GM18867 (cell line): Measurements from ENCODE around the gene HIC1.

Source experiments
- ATAC-seq: cut with Tn5 transposase; IDR thresholded peaks from one replicate; pipeline ENCODE4 v1.9.1; 2021; ENCODE audit warnings: mild to moderate bottlenecking, moderate library complexity; ENCODE audit not compliant: unreplicated experiment

HIC1 gene

DNA sequence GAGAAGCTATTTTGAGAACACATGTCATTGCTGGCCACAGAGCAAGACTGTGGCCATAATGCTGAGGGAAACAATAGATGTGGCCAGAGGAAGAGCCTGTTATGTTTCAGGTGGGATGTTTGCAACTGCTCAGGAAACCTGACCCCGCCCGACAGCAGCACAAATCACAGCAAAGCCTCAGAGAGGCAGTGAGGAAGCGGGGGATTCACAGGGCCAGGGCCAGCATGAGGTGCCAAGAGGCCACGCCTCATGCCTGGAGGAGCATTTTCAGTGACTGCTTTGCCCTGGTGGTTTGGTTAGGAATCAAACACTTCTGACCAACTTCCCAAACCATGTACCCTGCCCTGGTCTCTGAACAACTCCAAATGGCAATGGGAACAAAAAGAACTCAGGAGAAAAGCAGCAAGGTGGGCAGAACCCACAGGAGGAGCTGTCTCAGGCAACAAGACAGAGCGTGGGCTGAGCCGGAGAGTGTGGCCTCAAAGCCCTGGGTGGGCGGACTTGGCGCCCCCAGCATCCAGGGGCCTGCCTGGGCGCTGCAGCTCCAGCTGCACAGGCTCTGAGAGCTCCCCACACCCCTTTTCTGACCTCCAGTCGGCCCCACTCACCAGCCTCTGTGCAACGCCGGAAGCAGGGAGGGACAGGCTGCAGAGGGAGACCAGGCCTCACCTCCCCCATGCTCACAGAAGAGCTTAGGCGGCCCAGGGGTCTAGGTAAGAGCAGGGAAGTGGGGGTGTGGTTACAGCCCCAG lies 20.6 kb downstream of the HIC1 start:
- no peak for ATAC-seq

DNA sequence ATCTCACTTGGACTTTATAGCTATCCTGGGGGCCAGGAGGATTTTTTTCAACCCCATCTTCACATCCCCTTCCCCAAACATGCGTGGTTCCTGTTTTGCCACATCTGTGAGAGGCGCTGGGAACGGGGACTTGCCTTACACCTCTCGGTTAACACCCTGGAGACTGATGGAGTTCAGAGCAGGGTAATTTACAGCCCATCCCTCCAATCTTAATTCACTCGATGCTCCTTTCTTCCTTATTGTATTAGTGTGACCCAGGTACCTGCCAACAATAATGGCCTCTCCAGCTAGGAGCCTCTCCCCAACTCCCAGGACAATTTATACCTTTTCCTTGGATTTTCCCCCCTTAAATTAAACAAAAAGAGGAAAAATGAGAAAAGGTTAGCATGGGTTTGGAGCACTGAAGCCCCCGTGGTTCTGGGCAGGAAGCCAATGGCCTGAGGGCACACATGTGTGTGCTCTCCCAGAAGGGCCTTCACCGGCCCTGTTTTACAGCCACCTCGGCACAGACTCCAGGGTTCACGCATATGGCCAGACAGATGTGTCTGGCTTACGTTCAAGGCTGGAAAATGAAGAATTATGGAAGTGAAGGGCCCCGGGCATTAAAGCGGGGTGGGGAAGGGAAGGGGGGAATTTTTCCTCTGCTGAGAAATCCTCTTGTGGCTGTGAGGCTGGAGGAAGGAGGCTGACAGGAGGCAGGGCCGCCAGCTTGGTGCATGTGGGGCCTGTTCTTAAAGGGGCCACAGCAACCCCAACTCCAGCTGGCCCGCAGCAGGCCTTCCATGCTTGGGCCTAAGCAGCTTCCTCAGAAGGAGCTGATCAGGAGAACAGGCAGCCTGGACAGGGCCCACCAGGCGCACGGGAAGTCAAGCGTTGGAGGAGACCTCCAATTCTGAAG lies 21.4 kb downstream of the HIC1 start:
- no peak for ATAC-seq

DNA sequence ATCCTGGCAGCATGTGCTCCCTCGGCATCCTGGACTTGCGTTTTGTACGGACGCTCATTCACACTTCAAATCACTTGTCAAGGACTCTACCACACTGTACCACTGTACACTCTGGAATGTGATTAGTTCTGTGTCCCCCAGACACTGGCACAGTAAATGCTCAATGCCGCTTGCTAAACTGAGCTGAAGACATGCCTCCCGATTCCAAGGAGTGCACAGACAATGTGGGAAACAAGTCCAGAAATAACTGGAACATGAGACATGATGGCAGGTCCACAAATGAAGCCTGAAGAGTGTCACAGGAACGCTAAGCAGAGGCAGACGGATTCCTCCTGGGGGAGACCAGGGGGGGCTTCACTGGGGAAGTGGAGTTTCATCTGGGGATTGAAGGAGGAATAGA lies 22.1 kb downstream of the HIC1 start:
- ATAC-seq: no peak

DNA sequence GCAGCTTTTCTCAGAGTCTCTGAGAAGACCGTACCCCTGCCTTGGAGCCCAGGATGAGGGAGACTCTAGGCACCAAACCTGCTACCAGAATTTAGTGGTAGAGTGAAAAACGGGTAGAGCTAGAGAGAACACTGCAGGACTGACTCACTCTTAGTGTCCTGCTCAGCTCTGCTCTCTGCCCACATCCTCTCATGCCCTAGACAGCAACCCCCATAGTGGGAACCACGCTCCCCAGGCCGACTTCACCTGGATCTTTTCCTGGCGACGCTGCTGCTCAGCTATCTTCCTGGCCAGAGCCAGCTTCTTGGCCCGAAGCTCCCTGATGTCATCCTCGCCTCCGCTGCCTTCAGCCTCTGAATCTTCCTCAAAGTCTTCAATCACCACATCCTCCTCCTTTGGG lies 26.7 kb downstream of the HIC1 start:
- no peak for ATAC-seq

DNA sequence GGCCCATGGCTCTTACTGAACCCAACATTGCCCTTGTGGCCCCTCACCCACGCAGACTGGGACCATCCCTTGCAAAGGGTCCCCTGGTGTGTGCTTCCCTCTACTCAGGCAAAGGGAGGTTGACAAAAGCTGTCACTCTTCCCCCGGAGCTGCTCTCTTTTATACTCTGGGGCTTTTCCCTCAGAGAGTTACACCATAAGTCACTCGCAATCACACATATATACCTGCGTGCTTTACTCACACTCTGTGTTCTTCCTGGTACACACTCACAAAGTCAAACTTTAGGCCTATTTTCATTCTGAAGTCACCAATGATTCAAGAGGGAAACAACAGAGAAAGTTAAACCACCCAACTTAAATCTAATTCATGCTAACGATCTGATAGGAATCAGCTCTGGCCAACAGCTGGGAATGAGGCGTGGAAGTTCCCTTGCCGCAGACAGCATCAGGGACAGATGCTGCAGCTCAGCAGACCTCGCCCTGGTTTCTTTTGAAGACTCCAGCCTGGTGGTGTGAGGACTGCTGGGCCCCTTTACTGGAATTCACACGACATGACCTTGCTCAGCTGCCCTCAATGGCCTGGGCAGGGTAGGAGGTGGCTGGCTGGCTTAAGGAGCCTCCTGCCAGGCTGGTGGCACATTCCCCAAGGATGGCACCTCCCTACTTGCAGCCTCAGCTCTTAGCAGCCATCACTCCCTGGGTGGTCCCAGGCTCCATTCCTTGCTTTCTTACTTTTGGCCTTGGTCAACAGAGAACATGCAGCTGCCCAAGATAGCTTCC lies 27.3 kb downstream of the HIC1 start:
- no peak for ATAC-seq

DNA sequence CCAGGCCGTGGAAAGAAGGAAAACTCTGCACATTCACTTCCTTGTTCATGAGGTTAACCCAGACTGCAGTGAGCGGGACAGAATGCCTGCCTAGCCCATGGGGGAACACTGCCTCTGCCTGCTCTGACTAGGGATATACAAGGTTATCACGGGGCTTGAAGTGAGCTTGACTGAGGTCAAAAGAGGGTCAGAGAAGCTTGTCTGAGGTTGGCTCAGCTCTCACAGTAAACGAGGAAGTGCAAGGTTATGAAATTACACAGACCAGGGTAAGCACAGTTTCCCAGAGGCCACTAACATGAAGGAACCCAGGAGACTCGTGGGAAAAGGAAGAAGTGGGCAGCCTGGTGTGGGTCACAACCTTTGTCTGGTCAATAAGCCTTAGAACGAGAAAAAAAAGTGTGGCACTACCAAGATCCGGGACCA lies 28.7 kb downstream of the HIC1 start:
- peak; percentile 41 for ATAC-seq

DNA sequence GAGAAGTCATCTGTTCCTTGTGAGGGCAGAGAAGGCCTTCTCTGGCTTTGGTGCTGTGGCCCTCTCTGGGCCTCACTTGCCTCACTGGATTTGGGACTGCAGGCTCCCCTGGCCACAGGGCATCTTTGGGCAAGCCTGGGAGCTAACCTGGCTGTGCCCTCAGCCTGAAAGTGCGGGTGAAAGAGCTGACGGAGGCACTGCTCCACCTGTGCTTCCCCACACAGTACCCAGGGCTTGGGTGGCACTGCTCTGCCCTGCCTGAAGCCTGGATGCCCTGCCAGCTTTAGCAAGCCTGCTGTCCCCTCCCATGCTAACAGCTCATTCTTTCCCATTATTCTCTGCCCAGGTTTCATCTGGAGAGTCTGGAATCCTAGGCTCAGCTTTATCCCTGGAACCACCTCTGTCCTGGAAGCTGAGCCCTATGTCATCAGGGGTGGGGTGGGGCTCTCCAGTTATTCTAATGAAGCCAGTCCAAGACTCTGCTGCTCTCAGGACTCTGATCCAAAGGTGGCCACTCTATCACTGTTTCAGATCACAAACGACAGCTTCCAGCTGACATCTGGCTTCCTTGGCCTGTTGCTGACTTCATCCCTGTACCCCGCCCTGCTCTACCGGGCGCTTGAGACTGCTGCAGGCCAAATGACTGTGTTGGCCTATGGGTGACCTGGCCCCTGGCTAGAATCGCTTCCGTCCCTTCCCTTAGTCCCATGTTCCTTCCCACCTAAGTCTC lies 29.3 kb downstream of the HIC1 start:
- ATAC-seq: no peak

DNA sequence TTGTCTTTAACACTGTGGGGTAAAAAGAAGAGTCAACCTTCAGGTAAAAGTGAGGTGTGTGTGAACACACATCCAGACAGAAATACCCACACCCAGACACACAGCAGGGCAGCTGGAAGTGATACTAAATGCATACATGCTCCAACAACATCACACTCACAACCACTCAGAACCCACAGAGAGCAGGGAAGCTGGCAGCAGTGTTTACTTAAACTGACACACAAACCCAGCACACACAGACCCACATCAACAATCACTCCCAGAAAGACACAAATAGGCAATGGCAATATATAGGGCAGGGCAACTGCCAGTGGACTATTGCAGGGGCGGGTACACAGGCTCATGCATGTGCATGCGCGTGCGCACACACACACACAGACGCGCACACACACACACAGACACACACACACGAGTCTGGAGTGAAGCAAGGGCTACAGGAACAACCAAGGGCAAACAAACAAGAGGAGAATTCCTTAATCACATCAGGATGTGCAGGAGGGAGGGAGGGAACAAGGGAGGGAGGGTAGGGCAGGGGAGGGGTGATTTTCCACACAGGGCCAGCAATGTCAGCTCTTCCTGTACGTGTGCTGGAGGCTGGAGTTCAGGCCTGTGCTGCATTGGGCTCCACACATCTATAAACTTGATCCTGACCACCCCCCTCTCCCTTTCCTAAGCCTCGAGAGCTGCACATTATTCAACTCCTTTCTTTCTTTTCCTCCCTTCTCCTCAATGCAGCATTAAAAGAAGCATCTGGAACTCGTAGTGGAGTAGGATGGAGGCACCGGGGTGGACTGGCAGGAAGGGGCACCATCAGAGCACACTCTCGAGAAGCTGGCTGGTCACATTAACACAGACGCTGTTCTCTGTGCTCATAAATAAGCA lies 30.1 kb downstream of the HIC1 start:
- no peak for ATAC-seq

DNA sequence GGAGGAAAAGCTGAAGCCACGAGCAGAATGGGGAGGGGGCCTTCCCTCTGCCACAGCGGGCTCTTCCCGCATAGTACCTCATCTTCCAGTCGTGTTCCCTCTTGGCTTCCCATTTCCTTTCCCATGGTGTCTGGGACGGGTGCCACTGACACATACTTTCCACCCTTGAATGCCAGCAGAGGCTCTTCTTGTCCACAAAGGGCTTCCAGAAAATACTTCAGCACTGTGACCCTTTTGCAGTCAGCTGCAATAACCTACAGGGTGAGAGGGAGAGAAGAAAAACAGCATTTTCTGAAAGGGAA lies 30.7 kb downstream of the HIC1 start:
- no peak for ATAC-seq

DNA sequence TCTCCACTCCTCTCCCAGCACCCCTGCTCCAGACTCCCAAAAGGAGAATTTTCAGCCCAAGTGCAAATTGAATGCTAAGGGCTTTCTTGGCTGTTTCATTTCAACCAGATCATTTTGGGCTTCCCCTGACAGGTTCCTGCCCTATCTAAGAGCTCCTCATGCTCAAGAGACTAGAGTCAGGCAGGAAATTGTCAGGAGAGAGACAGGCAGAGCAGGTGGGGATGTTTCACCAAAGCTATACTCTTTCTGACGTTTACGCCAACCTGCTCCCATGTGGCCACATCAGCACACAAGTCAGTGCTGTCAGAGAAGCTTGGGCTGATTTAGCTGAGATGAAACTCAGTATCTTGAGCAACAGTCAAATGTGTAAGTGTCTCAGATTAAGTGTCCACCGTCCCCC lies 31.4 kb downstream of the HIC1 start:
- ATAC-seq: no peak

DNA sequence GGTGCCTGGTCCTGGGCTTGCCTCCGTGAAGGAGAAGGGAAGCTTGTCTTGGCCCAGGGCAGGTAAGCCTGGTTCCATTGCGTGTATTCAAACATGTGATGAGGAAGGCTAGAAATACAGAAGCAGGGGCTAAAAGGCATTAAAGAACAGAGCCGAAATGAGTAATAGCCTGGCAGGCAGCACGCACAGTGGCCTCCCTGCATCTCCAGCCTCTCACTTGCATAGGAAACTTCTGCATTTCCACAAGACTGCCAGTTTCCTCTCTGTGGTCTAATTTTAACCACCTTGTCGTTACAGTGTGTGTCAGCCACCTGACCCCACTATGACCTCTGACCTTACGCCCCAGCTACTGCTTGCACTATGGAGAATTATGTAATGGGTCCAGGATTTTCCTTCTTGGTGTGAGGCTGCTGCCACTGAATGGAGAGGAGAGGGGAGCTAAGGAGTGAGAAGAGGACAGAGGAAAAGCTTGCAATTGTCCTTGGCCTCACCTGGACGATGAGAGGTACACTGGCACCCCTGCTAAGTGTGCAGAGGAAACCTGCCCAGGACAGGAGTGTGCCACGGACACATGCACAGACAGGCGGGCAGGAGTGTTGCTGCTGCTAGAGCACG lies 32.8 kb downstream of the HIC1 start:
- peak; percentile 35 for ATAC-seq

DNA sequence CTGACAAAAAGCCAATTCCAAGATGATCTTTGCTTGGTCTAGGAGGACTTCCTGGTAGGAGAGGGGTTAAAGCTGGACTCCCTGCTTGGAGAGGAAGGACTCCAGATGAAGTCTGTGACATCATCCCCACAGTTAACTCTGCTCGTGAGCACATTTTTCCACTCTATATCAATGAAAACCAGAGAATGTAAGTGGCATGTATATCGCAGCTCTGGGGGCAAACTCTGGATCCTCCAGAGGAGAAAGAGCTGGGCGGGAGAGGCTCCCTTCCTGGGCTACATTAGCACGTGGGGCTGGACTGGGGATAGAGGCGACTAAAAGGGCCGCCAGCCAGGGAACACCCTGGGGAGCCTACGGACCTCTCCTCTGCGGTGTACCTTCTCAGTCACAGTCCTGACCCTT lies 34.1 kb downstream of the HIC1 start:
- peak; percentile 21 for ATAC-seq

DNA sequence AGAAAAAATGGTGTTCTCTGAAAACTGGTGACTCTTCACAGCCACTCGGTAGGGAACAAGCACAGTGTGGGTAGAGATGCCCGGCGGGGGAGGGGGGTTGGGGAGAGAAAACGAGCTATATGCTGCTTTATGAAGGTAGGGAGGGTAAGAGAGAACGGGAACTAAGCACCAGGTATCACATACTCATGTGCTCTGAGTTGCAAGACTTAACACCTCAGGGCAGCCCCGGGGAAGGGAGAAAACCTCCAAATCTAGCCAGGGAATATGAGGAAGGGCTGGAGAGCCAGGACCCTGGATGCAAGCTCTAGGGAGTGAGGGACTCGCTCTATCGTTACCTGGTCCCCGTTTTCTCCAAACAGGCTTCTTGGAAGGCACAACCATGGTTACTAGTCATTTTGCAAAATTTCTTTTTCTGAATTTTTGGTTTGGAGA lies 35.3 kb downstream of the HIC1 start:
- ATAC-seq: no peak

DNA sequence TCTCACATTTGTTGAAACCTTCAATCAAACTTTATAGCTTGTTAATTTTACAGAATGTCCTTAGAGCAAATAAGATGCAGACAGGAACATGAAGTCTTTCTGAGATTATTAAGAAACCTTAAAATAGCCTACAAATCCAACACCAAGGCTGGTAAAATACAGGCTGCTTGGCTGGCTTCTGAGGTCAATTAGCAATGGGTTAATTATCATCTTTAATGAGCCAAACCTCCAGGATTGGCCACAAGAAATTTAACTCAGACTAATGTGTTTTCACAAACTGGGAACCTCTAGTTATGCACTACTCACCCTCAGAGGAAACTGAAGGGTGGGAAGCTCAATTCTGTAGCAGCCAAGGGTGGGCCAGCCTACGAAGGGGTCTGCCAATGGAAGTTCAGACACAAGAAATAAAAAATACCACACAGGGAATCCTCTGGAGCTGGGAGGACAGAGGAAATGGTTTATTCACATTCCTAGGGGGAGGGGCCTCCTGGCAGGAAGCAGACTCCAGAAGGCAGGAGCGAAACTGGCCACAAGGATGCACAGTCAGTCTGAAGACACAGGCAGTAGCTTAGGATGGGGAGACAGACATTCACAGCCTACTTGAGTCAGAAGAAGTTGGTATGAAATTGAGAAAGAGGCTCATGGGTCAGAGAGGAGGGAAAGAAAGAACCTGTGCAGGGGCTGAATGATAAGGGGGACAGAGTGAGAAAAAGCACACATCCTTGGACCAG lies 36.1 kb downstream of the HIC1 start:
- ATAC-seq: no peak

DNA sequence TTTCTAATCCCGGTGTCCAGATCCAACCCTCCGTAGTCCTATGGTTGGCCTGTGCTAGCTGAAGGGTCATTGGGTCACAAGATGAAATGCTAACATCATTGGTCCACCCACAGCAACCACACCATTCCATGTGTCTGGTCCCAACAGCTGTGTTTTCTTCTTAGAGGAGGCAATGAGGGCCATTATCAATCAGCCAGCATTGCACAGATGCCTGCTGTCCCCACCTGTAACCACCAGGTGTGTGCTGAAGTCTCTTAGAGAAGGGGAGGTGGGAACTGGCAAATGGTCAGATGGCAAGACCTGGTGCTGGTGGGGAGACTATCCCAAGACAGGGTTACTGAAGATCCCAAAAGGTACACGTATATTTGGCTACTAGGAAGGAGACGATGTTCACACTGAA lies 37.4 kb downstream of the HIC1 start:
- ATAC-seq: no peak

DNA sequence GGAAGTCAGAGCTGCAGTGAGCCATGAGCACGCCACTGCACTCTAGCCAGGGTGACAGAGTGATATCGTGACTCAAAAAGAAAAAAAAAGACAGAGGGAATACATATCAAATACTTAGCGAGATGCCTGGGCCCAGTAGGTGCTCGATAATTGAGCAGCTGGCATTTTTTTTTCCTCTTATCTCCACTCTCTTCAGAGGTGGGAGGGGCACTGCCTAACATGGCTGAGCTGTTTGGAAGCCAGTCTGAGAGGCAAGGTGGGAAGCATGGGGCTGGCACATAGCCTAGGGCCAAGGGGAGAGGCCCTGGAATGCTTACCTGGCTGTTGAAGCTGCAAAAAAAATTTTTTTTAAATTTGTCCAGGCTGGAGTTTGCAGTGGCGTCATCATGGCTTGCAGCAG lies 38.4 kb downstream of the HIC1 start:
- no peak for ATAC-seq

DNA sequence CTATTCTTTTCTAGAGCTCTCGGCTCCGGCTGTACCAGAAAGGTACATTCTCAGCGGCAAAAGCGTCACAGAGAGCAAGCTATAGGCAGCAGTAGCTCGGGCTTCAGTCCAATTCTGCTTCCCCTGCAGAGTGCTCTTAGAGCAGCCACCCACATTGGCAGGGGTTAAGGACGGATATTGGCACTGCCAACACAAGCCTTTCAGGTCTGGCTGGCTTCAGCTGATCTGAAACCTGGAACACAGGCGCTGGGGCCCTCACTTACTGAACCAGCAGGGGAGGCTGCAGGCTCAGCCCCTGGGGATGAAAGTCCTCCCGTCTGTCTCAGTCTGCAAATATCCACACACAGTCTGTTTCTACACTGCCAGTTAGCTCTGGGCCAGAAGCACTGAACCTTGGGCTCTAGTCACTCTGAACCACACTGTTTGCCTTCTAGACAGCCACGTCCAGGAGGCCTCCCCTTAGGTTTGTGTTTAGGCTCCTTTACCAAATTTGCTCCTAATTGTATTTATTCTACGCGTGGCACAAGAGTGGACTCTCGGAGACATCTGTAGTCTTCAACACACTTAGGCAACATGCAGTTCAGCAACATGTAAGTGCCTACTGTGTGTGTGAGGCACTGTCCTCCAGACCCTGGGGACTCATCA lies 40.1 kb downstream of the HIC1 start:
- ATAC-seq: no peak

DNA sequence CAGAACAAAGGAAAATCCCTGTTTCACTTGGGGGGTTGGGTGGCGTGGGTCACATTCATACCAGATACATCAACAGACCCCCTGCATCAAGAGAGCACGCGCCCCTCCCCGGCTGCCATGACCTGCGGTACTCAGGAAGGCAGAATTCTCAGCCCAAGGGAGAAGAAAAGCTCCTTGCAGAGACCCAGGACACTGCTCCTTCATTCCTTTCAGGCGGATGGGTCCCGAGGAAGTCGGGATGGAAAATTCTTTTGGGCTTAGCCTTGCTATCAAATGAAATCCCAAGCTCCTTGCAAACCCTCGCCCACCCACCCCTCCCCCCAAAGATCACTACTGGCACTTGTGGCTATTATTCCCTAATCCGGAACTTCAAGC lies 40.6 kb downstream of the HIC1 start:
- ATAC-seq: no peak
